ENCODE data around the gene AUTS2.

The AUTS2 gene

GRCh38 chr7:70408477-70408876 lies 810.2 kb downstream of the AUTS2 start:
- no peak for DNase-seq

GRCh38 chr7:70408891-70409290 lies 810.6 kb downstream of the AUTS2 start:
- no peak for DNase-seq

- DNase-seq, result no peak
These were observed 812.0 kb downstream of the AUTS2 start for GRCh38 chr7:70410134-70410750.

DNA sequence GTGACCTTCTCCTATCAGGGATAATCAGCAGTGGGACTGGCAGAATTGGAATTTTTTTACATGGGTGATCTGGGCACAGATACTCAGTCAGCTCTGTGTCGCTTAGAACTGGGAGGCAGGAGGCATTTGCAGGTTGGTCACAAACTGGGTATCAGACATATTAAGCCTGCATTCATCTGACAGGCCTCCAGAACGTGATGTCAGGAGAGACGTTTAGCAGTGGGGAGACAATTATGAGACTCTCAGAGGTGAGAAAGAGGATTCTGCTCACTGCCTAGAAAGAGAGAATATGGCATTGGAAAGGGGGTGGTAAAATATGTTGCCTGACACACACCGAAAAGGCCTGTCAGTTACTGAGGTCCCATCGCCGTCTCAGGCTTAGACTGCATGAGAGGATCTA lies 816.1 kb downstream of the AUTS2 start:
- DNase-seq, result no peak

DNA sequence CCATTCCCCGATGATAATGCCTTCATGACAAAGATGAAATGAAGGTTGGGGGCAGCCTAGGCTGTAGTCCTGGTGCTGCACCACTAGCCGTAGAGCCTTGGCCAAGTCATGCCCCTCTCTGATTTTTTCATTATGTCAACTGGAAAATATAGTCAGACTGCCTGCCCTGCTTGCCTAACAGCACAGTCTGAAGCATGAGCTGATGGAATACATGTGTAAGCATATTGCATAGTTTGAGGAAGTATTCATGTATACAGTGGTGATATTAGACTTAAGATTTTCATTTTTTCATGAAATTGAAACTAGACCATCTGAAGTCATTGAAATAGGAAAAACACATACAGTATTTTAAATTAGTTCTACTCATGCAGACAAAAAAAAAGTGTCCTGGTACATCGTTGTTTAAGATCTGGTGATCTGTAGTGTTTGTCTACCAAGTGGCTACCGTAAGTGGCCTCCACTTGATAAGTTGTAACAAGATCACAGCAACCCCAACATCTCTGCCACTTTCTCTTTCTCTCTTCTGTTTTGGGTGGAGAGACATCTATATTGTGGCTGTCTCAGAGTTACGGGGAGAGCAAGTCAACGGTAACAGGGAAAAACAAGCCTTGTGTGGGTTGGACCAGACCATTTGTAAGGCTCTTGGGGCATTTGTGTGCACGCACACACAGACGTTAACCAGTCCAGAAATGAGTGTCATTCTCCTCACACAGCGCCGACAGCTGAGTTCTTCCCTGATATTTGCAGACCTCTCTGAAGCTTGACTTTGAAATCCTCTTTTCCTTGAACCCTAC lies 817.1 kb downstream of the AUTS2 start:
- no peak for DNase-seq

DNA sequence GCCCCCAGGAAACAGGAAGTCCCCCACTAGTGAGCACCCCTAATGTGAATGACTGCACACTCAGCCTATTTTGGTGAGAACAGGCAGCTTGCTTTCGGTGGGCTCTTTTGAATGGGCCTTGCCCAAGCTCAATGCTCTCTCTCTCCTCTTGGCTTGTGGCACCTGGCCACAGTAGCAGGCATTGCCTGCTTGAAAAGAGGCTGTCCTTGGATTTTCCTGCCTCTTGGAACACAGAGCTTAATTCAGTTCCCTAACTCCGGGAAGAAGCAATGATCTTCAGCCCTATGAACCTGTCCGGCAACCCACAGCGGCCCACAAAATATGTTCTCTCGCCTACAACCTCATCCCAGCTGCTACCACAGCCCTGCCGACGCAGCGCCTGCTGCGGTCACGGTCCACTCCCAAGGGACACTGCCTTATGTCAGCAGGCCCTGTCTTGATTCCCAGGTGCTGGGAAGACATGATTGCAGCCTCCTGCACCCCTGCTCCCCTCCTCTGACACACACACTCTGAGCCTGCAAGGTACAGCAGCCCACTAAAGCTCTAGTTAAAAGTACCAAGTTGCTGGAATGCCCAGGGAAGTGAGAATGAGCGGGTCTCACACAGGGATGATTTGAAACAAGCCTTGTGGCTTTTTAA lies 818.2 kb downstream of the AUTS2 start:
- DNase-seq, result peak; percentile 89

- DNase-seq, result peak; percentile 79
These were observed 818.8 kb downstream of the AUTS2 start for GRCh38 chr7:70416986-70417655.

DNA sequence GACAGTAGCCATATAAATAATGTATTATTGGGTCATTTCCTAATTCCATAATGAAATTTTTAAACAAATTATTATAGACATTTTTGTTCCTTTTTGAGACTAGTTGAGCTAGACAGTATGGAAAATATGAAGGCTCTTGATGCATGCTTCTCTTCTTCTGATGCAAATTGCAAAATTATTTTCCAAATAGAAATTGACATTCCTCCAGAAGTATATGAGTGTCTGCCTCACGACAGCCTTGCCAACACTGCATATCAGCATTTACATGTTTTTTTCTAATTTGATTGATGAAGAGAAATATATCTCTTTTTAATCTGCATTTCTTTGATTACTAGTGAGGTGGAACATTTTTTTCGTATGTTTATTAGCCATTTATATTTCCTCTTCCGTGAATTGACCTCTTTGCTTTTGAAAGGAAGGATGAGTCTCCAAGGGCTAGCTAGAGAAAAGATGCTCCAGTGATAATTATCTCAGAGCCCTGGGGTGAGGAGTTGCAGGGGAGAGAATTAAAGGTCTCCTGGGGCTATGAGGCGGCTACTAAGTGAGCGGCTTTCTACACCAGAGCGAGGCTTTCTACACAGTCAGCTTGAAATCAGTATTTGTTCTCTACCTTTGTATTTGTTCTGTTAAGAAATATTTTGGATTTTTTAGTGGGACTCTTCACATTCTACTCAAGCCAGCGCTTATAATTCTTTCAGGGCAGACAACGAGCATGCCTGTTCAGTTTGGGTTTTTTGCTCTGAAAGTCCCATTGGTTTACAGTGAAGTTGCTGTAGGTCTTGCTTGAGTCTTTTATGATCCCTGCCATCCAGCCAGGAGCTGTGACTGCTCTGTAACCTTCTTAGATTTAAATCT lies 821.5 kb downstream of the AUTS2 start:
- DNase-seq, result peak; percentile 83

- DNase-seq, result peak; percentile 40
These were observed 822.0 kb downstream of the AUTS2 start for GRCh38 chr7:70420381-70420662.

DNA sequence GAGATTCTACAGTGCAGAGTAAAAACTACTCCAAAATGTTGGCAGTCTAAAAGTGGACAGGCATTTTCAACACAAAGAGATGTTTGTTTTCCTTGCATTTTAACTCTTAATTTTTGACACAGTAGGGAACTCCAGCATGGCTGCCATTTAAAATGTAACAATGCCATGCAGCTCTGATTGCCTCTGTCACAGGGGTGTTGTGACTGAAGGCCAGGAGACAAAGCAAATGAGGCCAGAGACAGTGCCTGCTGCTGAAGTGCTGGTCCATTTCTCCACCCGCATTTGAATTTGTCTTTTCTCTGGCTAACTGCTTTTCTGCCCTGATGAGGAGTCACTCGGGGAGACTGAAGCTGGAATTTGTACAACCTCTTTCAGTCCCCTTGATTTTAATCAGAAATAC lies 823.0 kb downstream of the AUTS2 start:
- DNase-seq, result no peak

DNA sequence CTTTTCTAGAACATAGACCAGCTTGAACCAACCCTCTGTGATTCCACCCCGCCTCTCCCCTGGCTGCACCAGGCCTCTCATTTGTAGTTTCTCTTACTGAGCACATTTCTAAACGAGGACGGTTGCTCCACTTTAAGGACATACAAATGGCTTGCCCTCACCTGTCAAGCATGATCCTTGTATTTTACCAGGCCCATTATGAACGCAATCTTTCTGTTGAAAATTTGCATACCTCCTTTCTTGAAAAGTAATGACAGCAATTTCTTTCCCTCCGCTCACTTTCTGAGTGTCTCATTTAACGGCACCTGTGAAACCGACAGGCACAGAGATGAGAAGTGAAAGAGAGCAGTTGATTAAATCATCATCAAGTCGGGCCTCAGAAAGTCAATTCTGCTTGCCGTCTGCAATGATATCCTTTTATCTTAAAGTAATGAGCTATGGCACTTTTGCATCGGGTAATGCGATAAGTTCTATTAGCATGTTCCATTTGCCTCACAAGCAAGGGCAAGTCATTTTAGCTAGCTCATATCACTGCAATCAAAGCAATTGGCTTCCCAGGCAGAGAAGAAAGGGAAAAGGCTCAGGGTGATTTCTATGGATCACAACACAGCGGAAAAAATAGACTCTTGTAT lies 828.1 kb downstream of the AUTS2 start:
- peak; percentile 32 for DNase-seq

DNA sequence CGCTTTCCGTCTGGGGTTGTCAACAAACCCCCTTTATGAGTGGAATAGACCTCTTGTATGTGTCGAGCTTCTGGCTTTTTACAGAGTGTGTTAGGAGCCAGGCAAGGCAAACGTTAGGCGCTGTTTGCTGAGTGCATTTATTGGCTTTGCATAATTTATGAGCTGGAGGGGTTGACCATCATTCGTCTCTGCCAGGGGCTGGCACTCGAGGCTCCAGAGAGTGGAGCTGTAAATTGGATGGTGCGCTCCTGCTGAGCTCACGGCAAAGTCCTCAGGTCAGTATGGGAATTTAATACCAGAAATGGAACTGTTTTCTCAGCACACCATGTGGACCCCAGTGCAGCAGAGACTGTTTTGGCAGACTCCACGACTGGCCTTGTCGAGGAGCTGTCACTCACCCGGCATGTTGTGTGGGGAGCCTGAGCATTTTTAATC lies 834.3 kb downstream of the AUTS2 start:
- peak; percentile 78 for DNase-seq

DNA sequence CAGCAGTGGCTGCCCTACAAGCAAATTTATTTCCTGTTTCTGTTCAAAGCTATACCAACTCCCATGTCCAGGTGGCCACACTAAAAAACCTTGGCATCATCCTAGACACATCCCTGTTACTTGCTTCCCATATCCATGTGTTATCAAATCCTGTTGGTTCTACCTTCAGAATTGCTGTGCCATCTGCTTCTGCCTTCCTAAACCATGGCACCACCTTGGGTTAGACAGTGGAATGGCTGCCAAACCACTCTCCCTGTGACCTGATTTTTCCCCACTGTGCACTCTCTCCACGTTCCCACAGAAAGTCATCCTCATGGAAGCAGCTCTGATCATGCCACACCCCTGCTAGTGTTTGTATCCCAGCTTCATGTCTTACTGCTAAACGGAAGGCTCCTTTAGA lies 836.1 kb downstream of the AUTS2 start:
- peak; percentile 40 for DNase-seq

DNA sequence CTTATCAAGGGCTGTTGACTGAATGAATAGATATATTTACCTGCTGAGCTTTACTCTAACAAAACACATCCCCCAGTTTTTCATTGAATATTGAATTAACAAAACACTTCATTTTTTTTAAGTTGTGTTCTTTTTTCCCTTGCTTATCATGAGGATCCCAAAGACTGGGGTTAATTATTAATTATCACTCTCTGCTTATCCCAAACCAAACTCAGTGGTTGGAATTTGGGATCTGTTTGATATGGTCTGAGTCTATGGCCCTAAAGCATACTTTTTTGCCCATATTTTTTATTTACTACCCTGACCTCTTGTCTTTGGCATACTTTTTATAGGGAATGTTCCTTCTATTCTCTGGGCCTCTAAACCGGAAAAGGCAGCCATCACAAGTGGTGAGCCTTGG lies 836.5 kb downstream of the AUTS2 start:
- DNase-seq, result no peak

- no peak for DNase-seq
These were observed 837.4 kb downstream of the AUTS2 start for GRCh38 chr7:70435634-70436033.

GRCh38 chr7:70436790-70437350 lies 838.6 kb downstream of the AUTS2 start:
- DNase-seq, result no peak

DNA sequence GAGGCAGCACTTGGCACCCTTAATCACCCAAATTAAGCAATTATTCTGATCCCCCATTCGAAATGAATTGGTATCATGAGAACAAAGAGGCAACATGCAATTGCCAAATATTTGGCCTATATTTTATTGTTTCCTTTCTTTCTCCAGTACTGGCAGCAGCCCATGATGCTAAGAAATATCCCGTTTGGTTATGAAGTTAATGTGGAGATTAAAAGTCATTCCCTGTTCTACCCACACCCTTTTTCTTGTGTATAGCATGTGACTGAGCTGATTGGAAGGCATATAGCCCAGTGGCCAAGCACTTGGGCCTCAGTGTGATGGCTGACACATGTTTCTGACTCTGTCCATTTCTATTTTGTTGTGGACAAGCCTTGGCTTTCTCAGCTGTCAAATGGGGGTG lies 841.4 kb downstream of the AUTS2 start:
- DNase-seq, result no peak

- peak; percentile 97 for DNase-seq
These were observed 848.3 kb downstream of the AUTS2 start for GRCh38 chr7:70446448-70447143.

GRCh38 chr7:70448312-70448906 lies 850.1 kb downstream of the AUTS2 start:
- DNase-seq, result no peak

GRCh38 chr7:70450731-70451130 lies 852.5 kb downstream of the AUTS2 start:
- DNase-seq, result no peak

DNA sequence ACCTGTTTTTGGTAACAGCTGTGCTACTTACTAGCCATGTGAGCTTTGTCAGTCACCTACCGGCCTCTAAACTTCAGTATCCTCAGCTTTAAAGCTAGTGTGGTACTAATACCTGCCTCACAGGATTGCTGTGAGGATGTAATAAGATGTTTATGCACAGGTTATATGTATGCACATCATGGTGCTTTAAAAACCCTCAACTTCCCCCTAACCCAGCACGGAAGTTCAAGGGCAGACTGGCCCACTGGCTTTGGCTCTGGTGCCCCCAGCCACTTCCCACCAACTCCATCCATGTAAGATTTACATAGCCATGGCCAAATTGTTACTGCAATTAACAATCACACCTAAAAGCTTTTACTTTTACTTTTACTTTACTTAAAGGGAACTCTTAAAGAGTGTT lies 857.6 kb downstream of the AUTS2 start:
- DNase-seq, result no peak

All from NCI-H82 (cell line).